A549 (cell line): ENCODE data around the gene MRAS.

Experiments
- CBX2 ChIP-seq: fragments of 200-600 bp; sonication (generic); IDR thresholded peaks from 2 replicates; pipeline ENCODE4 v1.6.1; 2016; ENCODE audit warnings: low read depth, mild to moderate bottlenecking, borderline replicate concordance
- CEBPB ChIP-seq, 2 experiments: fragments of >200 bp in 1 of 2; sonication (Bioruptor Twin) in 1 of 2; formaldehyde crosslinking in 1 of 2; IDR thresholded peaks; 2 replicates each; pipeline ENCODE4 v1.6.1; 2012 to 2016
- CHD2 ChIP-seq: fragments of 150-350 bp; IDR thresholded peaks from 2 replicates; pipeline ENCODE4 v1.6.1; 2014; ENCODE audit warnings: low read length; ENCODE audit not compliant: partially characterized antibody
- CTCF ChIP-seq: fragments of >200 bp; sonication (Bioruptor Twin); formaldehyde crosslinking; IDR thresholded peaks from 3 replicates; pipeline ENCODE4 v1.5.1; 2016
- ELK1 ChIP-seq: fragments of 150-350 bp; IDR thresholded peaks from 2 replicates; pipeline ENCODE4 v1.6.1; 2014; ENCODE audit warnings: low read depth, mild to moderate bottlenecking, low read length
- JUNB ChIP-seq: fragments of >200 bp; sonication (Bioruptor Twin); formaldehyde crosslinking; IDR thresholded peaks from 2 replicates; pipeline ENCODE4 v1.6.1; 2016
- POLR2A ChIP-seq: IDR thresholded peaks from 2 replicates; pipeline ENCODE4 v1.6.1; 2012; ENCODE audit warnings: mild to moderate bottlenecking, low read length
- TF ChIP-seq, protein P1 (sequence below): IDR thresholded peaks from 2 replicates; pipeline ENCODE4 v1.6.1; 2012
- TF ChIP-seq, protein P2 (sequence below): IDR thresholded peaks from 2 replicates; pipeline ENCODE4 v1.6.1; 2012

DNA sequence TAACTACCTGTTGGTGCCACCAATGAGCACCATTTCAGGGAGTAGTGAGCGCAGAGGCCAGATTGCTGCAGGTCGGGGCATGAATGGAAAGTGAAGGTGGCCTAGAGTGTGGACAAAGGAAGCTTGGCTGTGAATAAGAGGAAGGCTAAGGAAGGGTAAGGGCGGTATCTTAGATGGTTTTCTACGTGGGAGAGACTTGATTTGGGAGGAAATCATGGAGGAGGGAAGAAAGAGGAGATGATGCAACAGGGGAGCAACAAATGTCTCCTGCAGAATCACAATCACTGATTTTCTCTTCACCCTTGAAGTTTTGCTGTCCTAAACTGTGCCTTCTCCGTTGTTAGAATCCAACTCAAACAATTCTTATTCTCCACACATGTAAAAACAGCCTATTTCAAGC, 40.5 kb upstream of the MRAS start:
- TF ChIP-seq CTCF (no peak), CBX2 (no peak), POLR2A (no peak), ELK1 (no peak), CHD2 (no peak), CEBPB (IDR thresholded peaks at IDR 0.05) (no peak), JUNB (no peak)
- TF ChIP-seq, protein P1, sequence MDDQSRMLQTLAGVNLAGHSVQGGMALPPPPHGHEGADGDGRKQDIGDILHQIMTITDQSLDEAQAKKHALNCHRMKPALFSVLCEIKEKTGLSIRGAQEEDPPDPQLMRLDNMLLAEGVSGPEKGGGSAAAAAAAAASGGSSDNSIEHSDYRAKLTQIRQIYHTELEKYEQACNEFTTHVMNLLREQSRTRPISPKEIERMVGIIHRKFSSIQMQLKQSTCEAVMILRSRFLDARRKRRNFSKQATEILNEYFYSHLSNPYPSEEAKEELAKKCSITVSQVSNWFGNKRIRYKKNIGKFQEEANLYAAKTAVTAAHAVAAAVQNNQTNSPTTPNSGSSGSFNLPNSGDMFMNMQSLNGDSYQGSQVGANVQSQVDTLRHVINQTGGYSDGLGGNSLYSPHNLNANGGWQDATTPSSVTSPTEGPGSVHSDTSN = no peak
- TF ChIP-seq, protein P2, sequence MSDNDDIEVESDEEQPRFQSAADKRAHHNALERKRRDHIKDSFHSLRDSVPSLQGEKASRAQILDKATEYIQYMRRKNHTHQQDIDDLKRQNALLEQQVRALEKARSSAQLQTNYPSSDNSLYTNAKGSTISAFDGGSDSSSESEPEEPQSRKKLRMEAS = no peak
